Endothelial cell of umbilical vein (primary cell): ENCODE data around the gene PSMB7. TPM values are rescaled to one million over a fixed set of nuclear protein-coding genes. Genes with fewer than 3 reads are reported as not detected.

Source experiments
- BruUV-seq: library from RNA; stranded (reverse); fragments of 400-500 nt; replicated peaks from 2 replicates; lab custom pipeline; 2021; lab: Mats Ljungman, UMichigan
- CTCF ChIA-PET: fragments of 300-600, 350-600 bp; sonication (Branson Sonifier 250); formaldehyde crosslinking; loops from one replicate; lab custom pipeline; 2021; ENCODE audit warnings: antibody characterized with exemption, inconsistent platforms; lab: Charles Lee
- POLR2A ChIA-PET: fragments of 300-600, 350-600 bp; sonication (Branson Sonifier 250); formaldehyde crosslinking; loops from one replicate; lab custom pipeline; 2021; ENCODE audit warnings: antibody characterized with exemption, inconsistent platforms; lab: Charles Lee
- DNase-seq: peaks from one replicate; pipeline ENCODE4 v3.0.0-alpha.2; 2011; ENCODE audit warnings: low read depth, low spot score
- FAIRE-seq: peaks from 2 replicates; lab custom pipeline; 2011; peaks lifted over from hg19 to GRCh38; lab: Jason Lieb, UNC
- H2AFZ ChIP-seq: 2 replicates; pipeline ENCODE4 v1.6.0; 2012; ENCODE audit warnings: low read depth, low read length, control low read depth, inconsistent platforms
- H3K27ac ChIP-seq: 2 replicates; pipeline ENCODE4 v1.5.1; 2011; ENCODE audit warnings: low read depth, mild to moderate bottlenecking, control low read depth, low read length, moderate library complexity; ENCODE audit not compliant: insufficient read depth
- H3K27me3 ChIP-seq, 2 experiments: 2 replicates each; pipeline versions ENCODE4 v1.6.0 to v1.6.1; 2011; ENCODE audit warnings: low read length in 2 of 2, mixed read lengths in 1 of 2; ENCODE audit not compliant: control insufficient read depth in 2 of 2, insufficient read depth in 2 of 2
- H3K36me3 ChIP-seq, 2 experiments: 2 replicates in 1 of 2; 3 replicates in 1 of 2; pipeline ENCODE4 v1.5.1; 2011; ENCODE audit warnings: low read length in 2 of 2, mild to moderate bottlenecking in 1 of 2, moderate library complexity in 1 of 2; ENCODE audit not compliant: control insufficient read depth in 2 of 2, insufficient read depth in 2 of 2; ENCODE audit errors: extremely low read depth in 1 of 2
- H3K4me1 ChIP-seq: 3 replicates; pipeline ENCODE4 v1.5.1; 2011; ENCODE audit warnings: mild to moderate bottlenecking, low read length; ENCODE audit not compliant: control insufficient read depth, insufficient read depth; ENCODE audit errors: extremely low read depth
- H3K4me2 ChIP-seq: 2 replicates; pipeline ENCODE4 v1.6.1; 2011; ENCODE audit warnings: low read length, control low read depth, mixed read lengths; ENCODE audit not compliant: insufficient read depth
- H3K4me3 ChIP-seq, 3 experiments: fragments of 200-600 bp in 1 of 3; sonication (generic), shearing (Covaris generic) in 1 of 3; replicated peaks in 1 of 3; 2 replicates each; pipeline ENCODE4 v1.5.1; 2011 to 2016; ENCODE audit warnings: control low read depth in 3 of 3, low read length in 3 of 3, mild to moderate bottlenecking in 2 of 3, inconsistent platforms in 1 of 3, low read depth in 1 of 3, moderate library complexity in 1 of 3; ENCODE audit not compliant: insufficient read depth in 1 of 3
- H3K79me2 ChIP-seq: 2 replicates; pipeline ENCODE4 v1.6.0; 2012; ENCODE audit warnings: low read length, inconsistent platforms; ENCODE audit not compliant: control insufficient read depth, insufficient read depth
- H3K9ac ChIP-seq: replicated peaks from 2 replicates; pipeline ENCODE3; 2011; ENCODE audit warnings: low read length, control low read depth; ENCODE audit not compliant: insufficient read depth; ENCODE audit errors: extremely low read depth
- H3K9me1 ChIP-seq: replicated peaks from 3 replicates; pipeline ENCODE4 v1.6.0; 2011; ENCODE audit warnings: mild to moderate bottlenecking, low read length; ENCODE audit not compliant: control insufficient read depth, insufficient read depth; ENCODE audit errors: extremely low read depth
- H3K9me3 ChIP-seq: replicated peaks from 2 replicates; pipeline ENCODE4 v1.5.1; 2012; ENCODE audit warnings: low read length, inconsistent platforms; ENCODE audit not compliant: control insufficient read depth, insufficient read depth
- H4K20me1 ChIP-seq: replicated peaks from 2 replicates; pipeline ENCODE3; 2011; ENCODE audit warnings: mild to moderate bottlenecking, low read length; ENCODE audit not compliant: control insufficient read depth, insufficient read depth; ENCODE audit errors: extremely low read depth
- EZH2 ChIP-seq: IDR thresholded peaks from 2 replicates; pipeline ENCODE4 v1.6.1; 2012; ENCODE audit warnings: borderline replicate concordance, low read depth, mild to moderate bottlenecking, moderate library complexity, low read length, inconsistent platforms; ENCODE audit not compliant: severe bottlenecking
- FOS ChIP-seq: IDR thresholded peaks from 2 replicates; pipeline ENCODE4 v1.6.1; 2011; ENCODE audit warnings: mild to moderate bottlenecking, low read length, moderate library complexity, borderline replicate concordance; ENCODE audit not compliant: insufficient read depth
- GATA2 ChIP-seq: IDR thresholded peaks from 2 replicates; pipeline ENCODE4 v1.7.0; 2011; ENCODE audit warnings: low read depth, mild to moderate bottlenecking, moderate library complexity, mixed read lengths, low read length; ENCODE audit not compliant: insufficient read length, insufficient read depth
- JUN ChIP-seq: IDR thresholded peaks from 2 replicates; pipeline ENCODE4 v1.6.1; 2011; ENCODE audit warnings: borderline replicate concordance, low read depth; ENCODE audit not compliant: insufficient read length, insufficient read depth
- MYC ChIP-seq: IDR thresholded peaks from one replicate; pipeline ENCODE4 v1.6.1; 2011; ENCODE audit warnings: mild to moderate bottlenecking, low read depth, low read length
- POLR2A ChIP-seq: IDR thresholded peaks from 2 replicates; pipeline ENCODE4 v1.6.1; 2012; ENCODE audit warnings: low read depth, mild to moderate bottlenecking, control low read depth, low read length
- POLR2AphosphoS5 ChIP-seq: IDR thresholded peaks from 2 replicates; pipeline ENCODE4 v1.6.1; 2012; ENCODE audit warnings: low read depth, mild to moderate bottlenecking, control low read depth, low read length, moderate library complexity; ENCODE audit not compliant: insufficient read depth
- dilution Hi-C: fragments of 300-500 bp; cut with MboI; formaldehyde crosslinking; loops from one replicate; pipeline ENCODE4 v1.15.0; 2019; ENCODE audit warnings: low sequenced_read_pairs; ENCODE audit not compliant: extremely low pct_ligation_motif_present
- intact Hi-C: fragments of 100-400 bp; cut with micrococcal nuclease; formaldehyde crosslinking; loops from one replicate; pipeline ENCODE4 v1.10.0; 2022
- polyA plus RNA-seq, 4 experiments: library from polyadenylated mRNA; depleted of rRNA in 3 of 4; stranded (reverse) in 3 of 4; unstranded in 1 of 4; fragments of >200 nt; gene quantifications; 2 replicates each; pipeline versions ENCODE4 v1.2.1 to v1.2.3, GENCODE V29; 2011 to 2012; ENCODE audit warnings: missing spikeins in 1 of 4
- total RNA-seq: library from RNA; stranded (reverse); gene quantifications from 2 replicates; pipeline ENCODE4 v1.2.3, GENCODE V29; 2021
- TF ChIP-seq, protein P1 (sequence below), 2 donors: IDR thresholded peaks; 1 replicate in 1 of 2; 2 replicates in 1 of 2; pipeline ENCODE4 v1.5.1; 2011; ENCODE audit warnings: low read length in 2 of 2, mild to moderate bottlenecking in 2 of 2, moderate library complexity in 2 of 2, control low read depth in 1 of 2, inconsistent platforms in 1 of 2, low read depth in 1 of 2; ENCODE audit not compliant: insufficient read depth in 1 of 2; ENCODE audit errors: extremely low read depth in 1 of 2
- TF ChIP-seq, protein P2 (sequence below): IDR thresholded peaks from 2 replicates; pipeline ENCODE4 v1.6.1; 2011; ENCODE audit not compliant: insufficient read depth, insufficient read length

Gene PSMB7
- total and polyA plus RNA-seq, 2 donors (not counting 3 experiments of a cell fraction or from before 2014, with no cell fraction given) = 227 to 366 TPM

DNA sequence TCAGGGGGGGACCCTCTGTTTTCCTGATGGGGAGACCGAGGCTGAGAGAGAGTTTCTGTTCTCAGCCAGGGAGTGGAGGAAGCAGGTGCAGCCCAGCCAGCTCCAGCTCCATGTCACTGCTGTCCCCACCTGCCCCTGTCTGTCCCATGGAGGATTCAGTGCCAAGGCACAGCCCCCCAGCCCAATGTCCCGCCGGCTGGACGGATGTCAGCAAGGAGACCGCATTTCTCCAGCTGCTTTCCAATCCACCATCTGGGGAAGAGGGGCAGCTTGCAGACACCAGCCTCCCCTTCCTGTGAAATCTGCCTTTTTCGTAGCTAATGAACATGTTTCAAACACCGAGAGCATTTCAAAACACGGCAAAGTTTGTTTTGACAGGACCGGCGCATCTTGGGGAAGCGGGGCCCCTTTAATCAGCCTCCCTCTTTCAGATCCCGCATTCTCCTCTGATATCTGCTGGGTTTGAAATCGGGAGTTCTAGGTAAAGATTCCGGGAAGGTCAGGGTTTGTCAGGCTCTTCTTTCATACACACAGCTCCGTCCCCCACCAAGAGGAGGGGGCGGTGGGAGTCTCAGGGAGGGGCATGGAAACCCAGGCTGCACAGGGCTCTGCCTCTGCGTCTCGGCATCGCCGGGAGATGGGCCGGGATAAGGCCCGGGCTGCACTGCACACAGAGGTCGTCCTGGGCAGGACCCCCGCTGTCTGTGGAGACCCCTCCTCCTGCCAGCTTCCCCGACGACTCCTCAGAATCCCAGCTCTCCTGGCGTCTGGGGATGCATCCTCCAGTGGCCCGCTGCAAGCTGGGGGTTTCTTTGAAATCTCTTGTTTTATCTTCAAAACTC lies 82.7 kb downstream of the PSMB7 start:
- Histone ChIP-seq H3K9me3 (no peaks in the 10 kb centered on the region), H3K4me3 (no peak overlapping the region), H4K20me1 (no peaks in the 10 kb centered on the region), H2AFZ (no peak overlapping the region), H3K36me3 (peaks cover 7 to 43% of the 10 kb centered on the region in 2 experiments), H3K27ac (no peak overlapping the region), H3K79me2 (no peaks in the 10 kb centered on the region), H3K4me1 (no peaks in the 10 kb centered on the region), H3K9me1 (no peaks in the 10 kb centered on the region), H3K27me3 (no peaks in the 10 kb centered on the region), H3K4me2 (no peak overlapping the region), H3K9ac (no peak overlapping the region)
- intact Hi-C loops = no loop called here
- DNase-seq (no peak), FAIRE-seq (no peak)
- dilution Hi-C loops = no loop called here
- TF ChIP-seq, protein P1, sequence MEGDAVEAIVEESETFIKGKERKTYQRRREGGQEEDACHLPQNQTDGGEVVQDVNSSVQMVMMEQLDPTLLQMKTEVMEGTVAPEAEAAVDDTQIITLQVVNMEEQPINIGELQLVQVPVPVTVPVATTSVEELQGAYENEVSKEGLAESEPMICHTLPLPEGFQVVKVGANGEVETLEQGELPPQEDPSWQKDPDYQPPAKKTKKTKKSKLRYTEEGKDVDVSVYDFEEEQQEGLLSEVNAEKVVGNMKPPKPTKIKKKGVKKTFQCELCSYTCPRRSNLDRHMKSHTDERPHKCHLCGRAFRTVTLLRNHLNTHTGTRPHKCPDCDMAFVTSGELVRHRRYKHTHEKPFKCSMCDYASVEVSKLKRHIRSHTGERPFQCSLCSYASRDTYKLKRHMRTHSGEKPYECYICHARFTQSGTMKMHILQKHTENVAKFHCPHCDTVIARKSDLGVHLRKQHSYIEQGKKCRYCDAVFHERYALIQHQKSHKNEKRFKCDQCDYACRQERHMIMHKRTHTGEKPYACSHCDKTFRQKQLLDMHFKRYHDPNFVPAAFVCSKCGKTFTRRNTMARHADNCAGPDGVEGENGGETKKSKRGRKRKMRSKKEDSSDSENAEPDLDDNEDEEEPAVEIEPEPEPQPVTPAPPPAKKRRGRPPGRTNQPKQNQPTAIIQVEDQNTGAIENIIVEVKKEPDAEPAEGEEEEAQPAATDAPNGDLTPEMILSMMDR (IDR thresholded peaks at IDR 0.05; ENCODE audit: extremely low read depth in 1 of 2, insufficient read depth in 1 of 2, low read depth in 1 of 2, low read length in 2 of 2) = no peak
- no peak for TF ChIP-seq POLR2AphosphoS5
- TF ChIP-seq JUN = no peak
- TF ChIP-seq, protein P2, sequence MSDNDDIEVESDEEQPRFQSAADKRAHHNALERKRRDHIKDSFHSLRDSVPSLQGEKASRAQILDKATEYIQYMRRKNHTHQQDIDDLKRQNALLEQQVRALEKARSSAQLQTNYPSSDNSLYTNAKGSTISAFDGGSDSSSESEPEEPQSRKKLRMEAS = no peak
- no peak for TF ChIP-seq MYC
- no peak for TF ChIP-seq EZH2
- no peak for TF ChIP-seq GATA2
- no peak for TF ChIP-seq FOS
- TF ChIP-seq POLR2A = no peak
- no TSS peak for BruUV-seq
- POLR2A ChIA-PET = no interaction called here
- CTCF ChIA-PET = interaction anchor here (1.7 kb wide), 1 partner anchor 206 kb away, joined by 5 read pairs; no protein-coding TSS in a partner anchor
